K562 (cell line): Measurements from ENCODE around the gene TEX54. TPM values are rescaled to one million over a fixed set of nuclear protein-coding genes. Genes with fewer than 3 reads are reported as not detected.

Experiments used
- ATF7 ChIP-seq: fragments of 450-650 bp; IDR thresholded peaks from 2 replicates; pipeline ENCODE4 v1.7.1; 2014; ENCODE audit warnings: mild to moderate bottlenecking, moderate library complexity
- CHAMP1 ChIP-seq: fragments of 450-650 bp; IDR thresholded peaks from 2 replicates; pipeline ENCODE4 v1.6.1; 2016; ENCODE audit warnings: mild to moderate bottlenecking
- DNMT1 ChIP-seq: fragments of 450-650 bp; IDR thresholded peaks from 2 replicates; pipeline ENCODE4 v1.6.1; 2016; ENCODE audit warnings: antibody characterized with exemption, mild to moderate bottlenecking
- GATA2 ChIP-seq: sonication (generic); formaldehyde crosslinking; IDR thresholded peaks from 2 replicates; pipeline ENCODE4 v1.4.0; 2020; ENCODE audit warnings: mild to moderate bottlenecking, missing genetic modification reagents
- HDAC1 ChIP-seq, 2 experiments: fragments of 450-650 bp; IDR thresholded peaks; 2 replicates each; pipeline ENCODE4 v1.6.1; 2016 to 2017; ENCODE audit warnings: inconsistent platforms in 1 of 2, mild to moderate bottlenecking in 1 of 2, moderate library complexity in 1 of 2
- HNRNPH1 ChIP-seq: fragments of 200-400 bp; formaldehyde crosslinking; optimal IDR thresholded peaks from 2 replicates; pipeline ENCODE3; 2017; ENCODE audit warnings: low read depth, mild to moderate bottlenecking, low read length, moderate library complexity
- MECOM ChIP-seq: fragments of 250-450 bp; sonication (Bioruptor Pico); IDR thresholded peaks from 2 replicates; pipeline ENCODE4 v1.8.0; 2022; ENCODE audit warnings: inconsistent platforms
- NONO ChIP-seq, 2 experiments: fragments of 200-400 bp in 1 of 2; fragments of 450-650 bp in 1 of 2; formaldehyde crosslinking in 1 of 2; IDR thresholded peaks; 2 replicates each; pipeline ENCODE4 v1.6.1; 2017; ENCODE audit warnings: low read depth in 2 of 2, mild to moderate bottlenecking in 2 of 2, moderate library complexity in 2 of 2, low read length in 1 of 2
- POLR2AphosphoS2 ChIP-seq: IDR thresholded peaks from 2 replicates; pipeline ENCODE4 v1.6.1; 2012; ENCODE audit warnings: low read length, improper control_type of control experiment
- PPARD ChIP-seq: fragments of 250-450 bp; sonication (Bioruptor Pico); IDR thresholded peaks from 2 replicates; pipeline ENCODE4 v1.8.0; 2022; ENCODE audit warnings: inconsistent platforms, mild to moderate bottlenecking, moderate library complexity
- RBM25 ChIP-seq: fragments of 200-400 bp; formaldehyde crosslinking; IDR thresholded peaks from 2 replicates; pipeline ENCODE4 v1.6.1; 2018; ENCODE audit warnings: low read length, low read depth, moderate library complexity; ENCODE audit not compliant: severe bottlenecking
- RREB1 ChIP-seq: fragments of 250-450 bp; sonication (Bioruptor Pico); IDR thresholded peaks from 2 replicates; pipeline ENCODE4 v1.4.0; 2020
- SIN3A ChIP-seq, 2 experiments: fragments of 150-350 bp in 1 of 2; IDR thresholded peaks; 2 replicates each; pipeline ENCODE4 v1.6.1; 2011 to 2016; ENCODE audit warnings: borderline replicate concordance in 2 of 2, low read depth in 2 of 2, low read length in 2 of 2, mild to moderate bottlenecking in 2 of 2, moderate library complexity in 2 of 2; ENCODE audit not compliant: control insufficient read depth in 1 of 2
- SUPT5H ChIP-seq: fragments of 450-650 bp; IDR thresholded peaks from 2 replicates; pipeline ENCODE4 v1.6.1; 2016
- TBP ChIP-seq: optimal IDR thresholded peaks from 2 replicates; pipeline ENCODE3; 2011; ENCODE audit warnings: low read depth, low read length, improper control_type of control experiment
- TSC22D4 ChIP-seq: fragments of 450-650 bp; IDR thresholded peaks from 2 replicates; pipeline ENCODE4 v1.6.1; 2016; ENCODE audit warnings: missing genetic modification characterization, missing biosample characterization, control low read depth
- ZBTB34 ChIP-seq: fragments of 250-450 bp; sonication (Bioruptor Pico); IDR thresholded peaks from 2 replicates; pipeline ENCODE4 v1.8.0; 2021; ENCODE audit warnings: mild to moderate bottlenecking, moderate library complexity
- ZNF146 ChIP-seq: IDR thresholded peaks from one replicate; pipeline ENCODE4 v1.6.1; 2018; ENCODE audit warnings: missing compliant biosample characterization; ENCODE audit not compliant: unreplicated experiment
- ZNF444 ChIP-seq: fragments of 250-450 bp; sonication (Bioruptor Pico); IDR thresholded peaks from 2 replicates; pipeline ENCODE4 v1.4.0; 2020; ENCODE audit warnings: mild to moderate bottlenecking, moderate library complexity
- polyA plus RNA-seq, 8 experiments: library from polyadenylated mRNA; depleted of rRNA in 4 of 8; stranded (reverse) in 5 of 8; unstranded in 3 of 8; fragments of >200 nt; fragmentation: Nextera tagmentation in 2 of 8; fragmentation: Illumina TruSeq in 1 of 8; extraction: Ambion mirVana in 2 of 8; extraction: Trizol in 1 of 8; gene quantifications; 2 replicates each; pipeline versions ENCODE4 v1.2.1 to v1.2.3, GENCODE V29; 2011 to 2014; ENCODE audit warnings: inconsistent platforms in 1 of 8, missing spikeins in 1 of 8
- total RNA-seq, 7 experiments: library from RNA; depleted of rRNA in 6 of 7; stranded (reverse); fragments of >200 nt in 6 of 7; fragmentation: Illumina TruSeq in 2 of 7; extraction: Trizol in 2 of 7; gene quantifications; 2 replicates each; pipeline versions ENCODE4 v1.2.1 to v1.2.3, GENCODE V29; 2011 to 2021; ENCODE audit warnings: low replicate concordance in 1 of 7

TEX54 gene
- total and polyA plus RNA-seq, 9 of the 15 experiments (the other 6 are each of a cell fraction or from before 2014, with no cell fraction given), result not detected

- TF ChIP-seq RREB1 (CRISPR knock-in tag) (no peak), ZBTB34 (CRISPR knock-in tag) (no peak), PPARD (CRISPR knock-in tag) (no peak), SIN3A (IDR thresholded peaks at IDR 0.05; ENCODE audit: borderline replicate concordance in 2 of 2, control insufficient read depth in 1 of 2, low read depth in 2 of 2, low read length in 2 of 2) (peak; percentile 6 to 76; a peak in 1 of 4 replicates), TSC22D4 (tag) (no peak), DNMT1 (no peak), SUPT5H (peak; percentile 96), HDAC1 (IDR thresholded peaks at IDR 0.05) (peak in 1 of 2 experiments; percentile 36; a peak in 1 of 4 replicates), ZNF146 (CRISPR knock-in tag) (no peak), POLR2AphosphoS2 (no peak), ATF7 (peak; percentile 93), ZNF444 (CRISPR knock-in tag) (no peak), RBM25 (peak; percentile 92), CHAMP1 (no peak), TBP (no peak), NONO (IDR thresholded peaks at IDR 0.05; ENCODE audit: low read depth in 2 of 2, low read length in 1 of 2) (no peak; a peak in 1 of 4 replicates), GATA2 (CRISPR knock-in tag) (no peak), MECOM (CRISPR knock-in tag) (no peak), HNRNPH1 (no peak)
Measured at GRCh38 chr11:62831520-62832335, 913 bp downstream of the TEX54 start, which contains the start of gene STX5 (continued).
